A673 (cell line): ENCODE data around the gene FAM217B. TPM values are rescaled to one million over a fixed set of nuclear protein-coding genes. Genes with fewer than 3 reads are reported as not detected.

Experiments
- BruUV-seq: library from RNA; stranded (reverse); fragments of 400-500 nt; replicated peaks from 2 replicates; lab custom pipeline; 2021; lab: Mats Ljungman, UMichigan
- CTCF ChIA-PET: fragments of 300-600 bp; sonication (Branson Sonifier 250); formaldehyde crosslinking; loops from one replicate; lab custom pipeline; 2022; ENCODE audit warnings: antibody characterized with exemption; lab: Charles Lee
- POLR2A ChIA-PET: fragments of 300-600 bp; sonication (Branson Sonifier 250); formaldehyde crosslinking; loops from one replicate; lab custom pipeline; 2022; ENCODE audit warnings: antibody characterized with exemption; ENCODE audit not compliant: low non-redundant PET; lab: Charles Lee
- DNase-seq: peaks from one replicate; pipeline ENCODE4 v3.0.0-alpha.2; 2015; ENCODE audit warnings: low spot score
- H3K27ac ChIP-seq: fragments of 200-600 bp; sonication (generic); 2 replicates; pipeline ENCODE4 v1.5.1; 2016; ENCODE audit warnings: mixed run types, low read depth, mild to moderate bottlenecking, mixed read lengths, antibody characterized with exemption, low read length; ENCODE audit not compliant: poor library complexity, severe bottlenecking
- H3K27me3 ChIP-seq: fragments of 200-600 bp; sonication (generic); replicated peaks from 2 replicates; pipeline ENCODE4 v1.6.1; 2017; ENCODE audit warnings: mixed run types, low read depth, mild to moderate bottlenecking, mixed read lengths, antibody characterized with exemption, low read length; ENCODE audit not compliant: insufficient read depth, poor library complexity
- H3K36me3 ChIP-seq: fragments of 200-600 bp; sonication (generic); 2 replicates; pipeline ENCODE4 v1.6.1; 2016; ENCODE audit warnings: mixed run types, mild to moderate bottlenecking, mixed read lengths, antibody characterized with exemption, low read length; ENCODE audit not compliant: insufficient read depth, poor library complexity, severe bottlenecking
- H3K4me1 ChIP-seq: fragments of 200-600 bp; sonication (generic); 2 replicates; pipeline ENCODE4 v1.6.1; 2017; ENCODE audit warnings: mixed run types, mild to moderate bottlenecking, mixed read lengths, antibody characterized with exemption, low read length; ENCODE audit not compliant: insufficient read depth, poor library complexity, severe bottlenecking
- H3K4me3 ChIP-seq: fragments of 200-600 bp; sonication (generic); 2 replicates; pipeline ENCODE4 v1.5.1; 2016; ENCODE audit warnings: low read depth, mixed run types, mild to moderate bottlenecking, mixed read lengths, low read length; ENCODE audit not compliant: poor library complexity, severe bottlenecking
- H3K9me3 ChIP-seq: fragments of 200-600 bp; sonication (generic); 2 replicates; pipeline ENCODE4 v1.6.1; 2016; ENCODE audit warnings: mixed run types, low read depth, mild to moderate bottlenecking, mixed read lengths, antibody characterized with exemption, low read length; ENCODE audit not compliant: poor library complexity, severe bottlenecking
- EZH2 ChIP-seq: fragments of 200-600 bp; sonication (generic); IDR thresholded peaks from 2 replicates; pipeline ENCODE4 v1.6.1; 2017; ENCODE audit warnings: borderline replicate concordance, low read depth, mild to moderate bottlenecking, mixed read lengths, antibody characterized with exemption, low read length; ENCODE audit not compliant: poor library complexity, severe bottlenecking
- intact Hi-C: fragments of 100-400 bp; cut with micrococcal nuclease; formaldehyde crosslinking; loops from one replicate; pipeline ENCODE4 v1.10.0; 2022; ENCODE audit not compliant: unreplicated experiment
- total RNA-seq: library from RNA; stranded (reverse); gene quantifications from 2 replicates; pipeline ENCODE4 v1.2.3, GENCODE V29; 2021
- TF ChIP-seq, protein P1 (sequence below): fragments of 300-800, 200-600 bp; sonication (generic); conservative IDR thresholded peaks from 2 replicates; pipeline ENCODE4 v1.5.1; 2017; ENCODE audit warnings: low read depth, mild to moderate bottlenecking, antibody characterized with exemption, low read length, moderate library complexity, mixed read lengths

Gene FAM217B
- total RNA-seq, 1 experiment from 2014 or later: 26.6 TPM

DNA sequence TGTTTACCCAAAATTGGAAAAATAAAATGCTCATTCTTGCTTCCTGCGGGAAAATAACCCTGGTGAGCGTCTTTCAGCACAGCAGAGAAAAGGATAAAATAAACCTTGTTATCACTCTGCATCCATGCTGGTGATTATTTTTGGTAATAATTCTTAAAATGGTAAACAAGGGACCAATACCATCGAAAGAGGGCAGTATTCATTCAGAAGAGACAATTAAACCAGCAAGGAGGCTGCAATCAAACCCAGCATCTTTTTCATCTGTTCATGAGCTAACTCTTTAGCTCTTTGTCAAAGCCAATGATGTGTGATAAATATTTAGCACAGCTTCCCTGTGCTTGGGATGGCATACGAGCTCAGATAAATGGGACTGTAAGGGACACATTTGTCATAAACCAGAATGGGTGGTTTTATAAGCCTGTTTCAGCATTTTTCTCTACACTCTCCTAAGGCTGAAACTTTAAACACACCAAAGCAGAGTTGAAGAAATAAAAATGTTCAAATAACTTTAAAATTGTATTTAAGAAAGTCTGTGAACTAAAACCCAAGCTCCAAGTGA lies 52.4 kb downstream of the FAM217B start:
- ChIA-PET POLR2A (no interaction called here), CTCF (interaction anchor here (1.0 kb wide), 2 partner anchors 214 to 270 kb away, joined by 3 to 6 read pairs; no protein-coding TSS in a partner anchor)
- H3K36me3 ChIP-seq: no peaks in the 10 kb centered on the region
- peak; percentile 28 for DNase-seq
- no peaks in the 10 kb centered on the region for H3K9me3 ChIP-seq
- no peak overlapping the region for H3K27ac ChIP-seq
- H3K27me3 ChIP-seq: peaks cover 5% of the 10 kb centered on the region
- intact Hi-C loops: no loop called here
- no peak overlapping the region for H3K4me3 ChIP-seq
- BruUV-seq: no TSS peak
- TF ChIP-seq, protein P1, sequence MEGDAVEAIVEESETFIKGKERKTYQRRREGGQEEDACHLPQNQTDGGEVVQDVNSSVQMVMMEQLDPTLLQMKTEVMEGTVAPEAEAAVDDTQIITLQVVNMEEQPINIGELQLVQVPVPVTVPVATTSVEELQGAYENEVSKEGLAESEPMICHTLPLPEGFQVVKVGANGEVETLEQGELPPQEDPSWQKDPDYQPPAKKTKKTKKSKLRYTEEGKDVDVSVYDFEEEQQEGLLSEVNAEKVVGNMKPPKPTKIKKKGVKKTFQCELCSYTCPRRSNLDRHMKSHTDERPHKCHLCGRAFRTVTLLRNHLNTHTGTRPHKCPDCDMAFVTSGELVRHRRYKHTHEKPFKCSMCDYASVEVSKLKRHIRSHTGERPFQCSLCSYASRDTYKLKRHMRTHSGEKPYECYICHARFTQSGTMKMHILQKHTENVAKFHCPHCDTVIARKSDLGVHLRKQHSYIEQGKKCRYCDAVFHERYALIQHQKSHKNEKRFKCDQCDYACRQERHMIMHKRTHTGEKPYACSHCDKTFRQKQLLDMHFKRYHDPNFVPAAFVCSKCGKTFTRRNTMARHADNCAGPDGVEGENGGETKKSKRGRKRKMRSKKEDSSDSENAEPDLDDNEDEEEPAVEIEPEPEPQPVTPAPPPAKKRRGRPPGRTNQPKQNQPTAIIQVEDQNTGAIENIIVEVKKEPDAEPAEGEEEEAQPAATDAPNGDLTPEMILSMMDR: peak; percentile 44
- no peak for TF ChIP-seq EZH2
- H3K4me1 ChIP-seq: no peaks in the 10 kb centered on the region

DNA sequence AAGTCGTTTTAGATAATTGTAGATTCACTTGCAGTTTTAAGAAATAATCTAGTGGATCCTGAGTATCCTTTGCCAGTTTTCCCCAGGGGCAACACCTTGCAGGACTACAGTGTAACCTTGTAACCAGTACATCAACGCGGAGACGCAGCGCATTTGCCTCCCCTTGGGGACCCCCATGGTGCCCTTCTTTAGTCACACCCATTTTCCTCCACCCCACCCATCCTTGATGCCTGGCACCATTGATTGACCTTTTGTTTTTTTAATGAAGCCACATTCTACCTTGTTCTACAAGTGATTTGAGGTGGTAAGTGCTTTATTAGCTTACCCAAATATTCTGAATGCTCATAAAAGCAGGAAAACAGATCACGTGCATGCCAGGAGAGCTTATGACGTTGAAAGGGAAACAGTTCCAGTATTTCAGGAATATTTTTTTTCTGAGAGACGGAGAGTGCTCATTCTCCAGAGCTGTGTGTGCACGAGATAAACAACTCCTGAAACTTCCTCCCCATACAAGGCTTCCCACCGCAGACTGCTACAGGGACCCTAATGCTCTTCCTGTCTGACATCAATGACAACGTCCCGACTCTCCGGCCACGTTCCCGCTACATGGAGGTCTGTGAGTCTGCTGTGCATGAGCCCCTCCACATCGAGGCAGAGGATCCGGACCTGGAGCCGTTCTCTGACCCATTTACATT lies 53.7 kb downstream of the FAM217B start:
- no peak for TF ChIP-seq EZH2
- TF ChIP-seq, protein P1: no peak
- intact Hi-C loops: no loop called here
- ChIA-PET CTCF (no interaction called here), POLR2A (no interaction called here)
- Histone ChIP-seq H3K27ac (no peak overlapping the region), H3K4me3 (no peak overlapping the region), H3K4me1 (no peaks in the 10 kb centered on the region), H3K27me3 (peaks cover 5% of the 10 kb centered on the region), H3K9me3 (no peaks in the 10 kb centered on the region), H3K36me3 (no peaks in the 10 kb centered on the region)
- no TSS peak for BruUV-seq
- DNase-seq: no peak

DNA sequence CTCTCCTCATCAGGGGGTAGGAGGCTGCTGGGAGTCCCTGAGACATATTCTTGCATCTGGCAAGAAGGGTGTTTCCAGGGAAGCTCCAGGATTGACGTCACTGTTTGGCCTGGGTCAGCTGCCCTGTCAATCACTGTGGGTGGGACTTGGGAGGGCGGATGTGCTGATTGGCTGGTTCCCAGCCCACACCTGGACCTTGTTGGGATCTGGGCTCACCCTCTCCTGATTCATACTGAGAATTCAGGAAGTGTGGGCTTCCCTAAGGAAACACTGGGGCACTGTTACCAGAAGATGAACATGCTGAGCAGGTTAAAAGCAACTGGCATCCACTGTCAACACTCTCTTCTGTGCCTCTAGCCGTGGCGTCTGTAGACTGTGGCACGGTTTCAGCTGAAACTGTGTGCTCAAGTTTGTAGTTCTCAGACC lies 54.5 kb downstream of the FAM217B start:
- Histone ChIP-seq H3K27ac (no peak overlapping the region), H3K36me3 (no peaks in the 10 kb centered on the region), H3K4me3 (no peak overlapping the region), H3K4me1 (no peaks in the 10 kb centered on the region), H3K9me3 (no peaks in the 10 kb centered on the region), H3K27me3 (peaks cover 11% of the 10 kb centered on the region)
- CTCF ChIA-PET: no interaction called here
- TF ChIP-seq, protein P1: no peak
- no peak for TF ChIP-seq EZH2
- POLR2A ChIA-PET: no interaction called here
- peak; percentile 7 for DNase-seq
- no TSS peak for BruUV-seq
- intact Hi-C loops: no loop called here
